HG03025 (cell line): ENCODE measurements around the gene FTSJ1.
"Not testable (repeated sequence)": the region's sequence is repeated elsewhere in the genome, so short reads cannot be mapped to it uniquely, and the experiment has no call there.

Source experiments
- ATAC-seq: cut with Tn5 transposase; IDR thresholded peaks from one replicate; pipeline ENCODE4 v1.9.1; 2021; ENCODE audit warnings: mild to moderate bottlenecking, moderate library complexity; ENCODE audit not compliant: unreplicated experiment, low FRiP score

The FTSJ1 gene

DNA sequence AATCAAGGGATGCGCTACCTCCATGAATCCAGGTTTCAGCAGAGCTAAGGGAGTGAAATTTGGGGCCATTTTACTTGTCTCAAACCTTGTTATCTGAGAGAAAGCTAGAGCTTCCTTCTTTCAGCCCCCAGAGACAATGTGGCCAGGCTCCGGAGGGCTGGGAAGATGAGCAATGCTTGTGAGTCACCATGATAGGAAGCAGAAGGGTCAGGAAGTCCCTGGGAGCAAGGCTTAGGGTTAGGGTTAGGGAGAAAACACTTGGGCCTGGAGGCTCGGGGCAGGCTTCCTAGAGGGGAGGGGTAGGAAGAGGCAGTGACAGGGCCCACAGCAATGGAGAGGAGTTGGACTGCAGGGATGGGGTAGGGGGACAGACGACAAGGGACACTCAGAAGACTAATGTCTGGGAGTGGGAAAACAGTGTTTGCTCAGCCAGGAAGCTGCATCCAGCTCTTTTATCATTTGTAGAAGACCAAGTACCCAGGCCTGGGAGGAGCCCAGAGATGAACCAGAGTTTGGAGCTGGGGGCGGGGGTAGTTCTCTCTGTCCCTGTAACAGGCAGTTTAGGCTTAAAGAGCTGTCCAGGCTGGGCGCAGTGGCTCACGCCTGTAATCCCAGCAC is 16.4 kb downstream of the FTSJ1 start:
- no peak for ATAC-seq

DNA sequence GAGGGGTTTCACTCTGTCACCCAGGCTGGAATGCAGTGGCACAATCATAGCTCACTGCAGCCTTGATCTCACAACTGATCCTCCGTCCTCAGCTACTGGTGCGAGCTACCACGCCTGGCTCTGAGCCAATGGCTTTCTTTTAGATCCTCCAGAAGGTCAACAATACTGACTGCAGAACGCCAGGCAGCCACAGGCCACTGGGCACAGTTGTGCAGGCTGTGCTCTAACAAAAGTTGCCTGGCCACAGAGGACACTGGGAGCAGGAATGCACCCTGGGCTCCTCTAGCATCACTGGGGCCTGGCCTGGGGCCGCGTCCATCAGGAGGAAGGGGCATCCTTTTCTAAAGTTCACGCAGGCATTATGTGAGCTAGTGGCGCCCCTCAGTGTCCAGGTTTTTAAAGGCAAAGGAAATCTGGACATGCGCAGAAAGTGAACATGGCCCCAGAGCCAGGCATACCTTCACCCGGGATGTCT is 17.9 kb downstream of the FTSJ1 start:
- ATAC-seq, result no peak

DNA sequence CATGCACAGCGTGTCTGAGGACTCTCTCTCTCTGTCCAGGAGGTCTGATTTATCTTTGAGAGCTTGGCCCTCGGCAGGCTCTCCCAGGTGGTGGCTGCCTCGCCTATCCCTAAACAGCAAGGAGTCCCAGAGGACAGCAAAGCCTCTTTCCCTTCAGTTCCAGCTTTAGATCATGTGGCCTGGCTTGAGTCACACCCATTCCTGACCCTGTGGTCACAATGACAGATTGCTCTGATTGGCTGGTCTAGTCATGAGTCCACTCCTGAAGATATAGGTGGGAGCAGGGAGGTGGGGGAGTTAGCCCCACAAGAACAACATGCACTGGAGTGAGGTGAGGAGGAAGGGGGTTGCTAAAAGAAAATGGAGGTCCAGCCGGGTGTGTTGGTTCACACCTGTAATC is 20.7 kb downstream of the FTSJ1 start:
- ATAC-seq, result no peak

DNA sequence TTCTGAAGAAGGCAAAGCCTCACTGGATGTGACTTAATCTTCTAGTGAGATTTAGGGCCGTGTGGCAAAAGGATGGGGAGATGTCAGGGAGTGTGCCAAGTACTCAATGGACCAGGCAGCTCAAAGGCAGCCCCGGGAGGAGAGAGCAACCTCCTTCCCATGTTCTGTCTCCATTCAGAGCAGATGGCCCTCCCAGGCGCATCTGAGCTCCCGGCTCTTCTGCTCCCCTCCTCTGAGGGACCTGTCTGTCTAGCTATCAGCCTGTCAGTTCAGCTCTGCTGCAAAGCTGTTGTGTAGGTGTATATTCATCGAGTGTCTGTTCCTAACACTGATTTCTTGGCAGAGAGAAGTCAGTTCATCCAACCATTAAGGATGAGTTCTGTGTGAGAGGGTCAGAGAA is 21.9 kb downstream of the FTSJ1 start:
- ATAC-seq, result no peak

DNA sequence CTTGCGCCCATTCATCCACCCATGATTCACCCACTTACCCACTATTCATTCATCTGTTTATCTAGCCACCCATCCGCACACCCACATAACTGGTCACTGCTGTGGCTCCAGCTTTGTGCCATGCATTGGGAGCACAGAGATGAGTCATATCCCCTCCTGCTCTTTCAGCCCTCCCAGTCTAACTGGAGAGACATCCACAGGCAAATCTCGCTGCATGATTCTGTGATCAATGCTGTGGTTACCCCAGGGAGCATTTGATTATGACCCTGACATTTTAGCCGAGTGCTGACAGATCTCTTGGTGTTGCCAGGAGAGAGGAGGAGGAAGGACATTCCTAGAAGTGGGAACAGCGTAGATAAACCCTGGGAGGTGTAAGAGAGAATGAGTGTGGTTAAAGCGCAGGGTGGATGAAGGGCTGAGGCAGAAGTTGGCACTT is 22.4 kb downstream of the FTSJ1 start:
- no peak for ATAC-seq

DNA sequence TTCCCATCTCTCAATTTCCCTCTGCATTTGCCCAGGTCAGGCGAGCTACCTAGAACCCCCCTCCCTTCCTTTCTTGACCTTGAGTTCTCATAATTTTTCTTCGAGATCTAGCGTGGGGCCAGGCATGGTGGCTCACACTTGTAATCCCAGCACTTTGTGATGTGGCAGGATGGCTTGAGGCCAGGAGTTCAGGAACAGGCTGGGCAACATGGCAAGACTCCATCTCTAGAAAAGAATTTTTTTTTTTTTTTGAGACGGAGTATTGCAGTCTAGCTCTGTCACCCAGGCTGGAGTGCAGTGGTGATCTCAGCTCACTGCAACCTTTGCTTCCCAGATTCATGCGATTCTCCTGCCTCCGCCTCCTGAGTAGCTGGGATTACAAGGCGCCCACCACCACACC is 28.3 kb downstream of the FTSJ1 start:
- ATAC-seq, result no peak

DNA sequence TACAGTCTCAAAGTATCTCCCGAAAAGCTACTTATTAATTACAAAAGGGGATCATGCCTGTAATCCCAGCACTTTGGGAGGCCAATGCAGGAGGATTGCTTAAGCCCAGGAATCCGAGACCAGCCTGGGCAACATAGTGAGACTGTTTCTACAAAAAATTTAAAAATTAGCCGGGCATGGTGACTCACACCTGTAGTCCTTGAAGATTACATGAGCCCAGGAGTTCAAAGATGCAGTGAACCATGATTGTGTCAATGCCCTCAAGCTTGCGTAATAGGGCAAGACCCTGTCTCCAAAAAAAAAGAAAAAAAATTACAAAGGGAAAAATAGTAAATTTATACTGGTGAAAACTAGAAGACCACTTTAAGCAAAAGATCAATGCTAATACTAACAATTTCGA is 29.5 kb downstream of the FTSJ1 start:
- no peak for ATAC-seq

DNA sequence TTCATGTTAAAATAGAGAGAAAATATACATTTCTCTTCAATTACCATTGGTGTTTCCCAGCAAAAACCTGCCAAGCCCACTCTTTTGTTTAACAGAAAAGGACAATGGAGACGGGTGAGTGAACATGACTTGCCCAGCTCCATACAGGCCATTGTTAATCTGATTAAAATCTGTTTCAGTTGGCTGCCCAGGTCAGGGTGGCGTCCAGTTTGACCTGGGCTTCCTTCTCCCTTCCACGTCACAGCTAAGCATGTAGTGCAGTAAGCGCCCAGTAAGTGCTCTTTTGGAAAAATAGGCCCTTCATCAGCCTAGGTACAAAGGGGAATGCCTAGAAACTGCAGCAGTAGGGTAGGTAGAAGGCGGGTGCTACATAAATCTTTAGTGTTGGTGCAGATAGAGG is 31.2 kb downstream of the FTSJ1 start:
- no peak for ATAC-seq

DNA sequence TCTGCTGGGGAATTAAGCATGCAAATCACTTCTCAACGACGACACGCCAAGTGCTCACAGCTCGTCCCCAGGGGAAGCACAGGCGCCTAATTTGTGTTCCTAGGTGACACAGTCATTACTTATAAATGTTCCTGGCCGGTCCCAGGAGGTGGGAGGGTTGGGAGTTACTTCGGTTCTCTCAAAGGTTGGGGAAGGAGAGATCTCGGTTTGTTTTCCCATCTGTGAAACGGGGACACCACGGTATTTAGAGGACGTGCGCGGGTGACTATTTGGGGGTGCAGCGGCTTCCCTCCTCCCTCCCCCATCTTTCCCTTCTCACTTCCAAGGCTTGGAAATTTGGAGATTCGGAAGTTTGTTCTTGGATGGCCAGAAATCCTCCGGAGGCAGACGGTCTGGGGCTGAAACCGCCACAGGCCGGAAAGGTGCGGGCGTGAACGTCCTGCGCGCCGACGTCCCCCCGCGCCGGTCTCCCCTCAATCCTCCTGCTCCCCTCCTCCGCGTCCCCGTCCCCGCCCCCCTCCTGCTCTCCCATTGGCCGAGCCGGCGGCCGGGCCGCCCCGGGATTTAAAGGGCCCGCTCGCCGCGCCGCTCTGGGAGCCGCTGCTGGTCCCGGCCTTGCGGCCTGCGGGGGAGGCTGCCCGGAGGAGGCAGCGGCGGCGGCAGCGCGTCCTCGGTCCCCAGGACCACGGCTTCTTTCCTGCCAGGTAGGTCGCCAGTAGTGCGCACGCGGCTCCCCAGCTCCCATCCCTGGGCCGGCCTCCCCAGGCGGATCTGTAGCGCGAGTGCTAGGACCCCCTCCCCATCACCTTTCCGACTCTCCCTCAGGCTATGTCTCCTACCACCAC is 32.6 kb downstream of the FTSJ1 start, which contains the start of gene PORCN:
PORCN (plus strand) TSS at position 593 of the 845 bp plus-strand sequence. CDS start 829 bp downstream, outside the sequence.
- ATAC-seq, result peak; percentile 71

DNA sequence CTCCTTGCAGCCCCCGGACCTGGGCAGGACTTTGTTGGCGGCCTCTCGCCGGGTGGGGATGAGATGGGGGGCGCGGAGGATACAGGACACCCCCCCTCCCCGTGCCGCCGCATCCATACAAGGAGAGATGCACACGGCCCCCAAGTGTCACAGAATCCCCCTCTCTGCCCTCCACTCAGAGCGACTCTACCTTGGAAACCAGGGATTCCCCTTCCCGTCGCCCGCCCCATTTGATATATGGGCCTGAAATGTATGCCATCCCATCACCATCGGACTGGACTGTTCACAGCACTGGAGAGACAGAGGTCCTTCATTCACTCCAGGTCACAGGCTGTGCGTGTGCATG is 33.2 kb downstream of the FTSJ1 start:
- no peak for ATAC-seq

DNA sequence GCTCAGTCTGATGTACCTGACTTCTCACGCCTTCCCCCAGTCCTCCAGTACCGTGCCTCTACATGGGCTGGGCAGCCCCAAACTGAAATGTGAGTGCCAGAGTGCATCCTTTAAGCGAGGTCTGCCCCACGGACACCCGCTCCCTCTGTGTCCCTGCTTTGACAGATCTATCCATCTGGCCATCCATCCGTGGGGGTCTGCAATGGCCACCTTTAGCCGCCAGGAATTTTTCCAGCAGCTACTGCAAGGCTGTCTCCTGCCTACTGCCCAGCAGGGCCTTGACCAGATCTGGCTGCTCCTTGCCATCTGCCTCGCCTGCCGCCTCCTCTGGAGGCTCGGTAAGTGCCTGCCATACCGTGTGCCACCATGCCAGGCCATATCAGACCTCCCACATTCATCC is 33.6 kb downstream of the FTSJ1 start:
- no peak for ATAC-seq

DNA sequence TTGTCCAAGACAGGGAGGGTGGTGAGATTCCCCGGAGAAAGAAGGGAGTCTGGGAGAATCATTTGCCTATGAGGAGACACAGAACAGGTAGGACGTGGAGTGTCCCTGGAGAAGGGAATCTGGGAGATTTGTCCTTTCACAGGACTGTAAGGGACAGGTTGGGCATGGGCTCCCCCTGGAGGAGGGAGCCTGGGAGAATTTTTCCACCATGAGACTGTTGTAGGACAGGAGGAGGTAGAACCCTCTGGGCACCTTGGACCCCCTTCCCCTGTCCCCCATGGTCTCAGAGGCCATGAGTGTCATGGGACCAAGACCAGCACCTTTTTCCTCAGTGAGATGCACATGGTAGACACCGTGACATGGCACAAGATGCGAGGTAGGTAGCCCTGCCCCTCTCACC is 35.6 kb downstream of the FTSJ1 start:
- no peak for ATAC-seq

DNA sequence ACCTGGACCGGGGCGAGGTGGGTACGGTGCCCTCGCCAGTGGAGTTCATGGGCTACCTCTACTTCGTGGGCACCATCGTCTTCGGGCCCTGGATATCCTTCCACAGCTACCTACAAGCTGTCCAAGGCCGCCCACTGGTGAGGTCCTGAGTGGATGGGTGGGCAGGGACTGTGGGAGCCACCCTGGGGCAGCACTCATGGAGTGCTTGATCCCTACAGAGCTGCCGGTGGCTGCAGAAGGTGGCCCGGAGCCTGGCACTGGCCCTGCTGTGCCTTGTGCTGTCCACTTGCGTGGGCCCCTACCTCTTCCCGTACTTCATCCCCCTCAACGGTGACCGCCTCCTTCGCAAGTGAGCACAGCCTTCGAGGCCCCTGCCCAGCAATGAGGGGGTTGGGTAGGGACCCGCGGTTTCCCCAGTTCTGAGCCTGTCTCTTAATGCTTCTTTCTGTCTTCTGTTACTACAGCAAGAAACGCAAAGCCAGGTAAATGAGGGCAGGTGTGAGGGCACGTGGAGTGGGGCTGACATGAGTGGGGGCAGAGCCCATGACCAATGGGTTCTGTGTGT is 36.5 kb downstream of the FTSJ1 start:
- no peak for ATAC-seq

DNA sequence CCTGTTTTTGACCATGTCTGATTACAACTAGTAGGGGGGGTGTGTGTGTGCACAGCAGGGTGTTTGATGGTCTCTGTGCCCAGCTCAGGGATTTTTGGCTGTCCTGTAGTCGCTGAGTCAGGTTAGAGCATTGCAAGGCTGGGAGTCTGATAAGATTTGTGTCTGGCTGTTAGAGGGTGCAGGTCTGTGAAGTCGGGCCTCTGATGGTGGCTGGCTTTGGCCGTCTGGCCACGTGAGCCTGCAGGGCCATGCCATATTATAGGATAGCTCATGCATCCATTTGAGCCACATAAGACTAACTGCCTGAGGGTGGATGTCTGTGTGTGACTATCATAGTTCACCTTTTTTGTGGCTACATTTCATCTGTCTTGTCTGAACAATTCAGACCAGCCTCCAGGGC is 37.7 kb downstream of the FTSJ1 start:
- no peak for ATAC-seq

DNA sequence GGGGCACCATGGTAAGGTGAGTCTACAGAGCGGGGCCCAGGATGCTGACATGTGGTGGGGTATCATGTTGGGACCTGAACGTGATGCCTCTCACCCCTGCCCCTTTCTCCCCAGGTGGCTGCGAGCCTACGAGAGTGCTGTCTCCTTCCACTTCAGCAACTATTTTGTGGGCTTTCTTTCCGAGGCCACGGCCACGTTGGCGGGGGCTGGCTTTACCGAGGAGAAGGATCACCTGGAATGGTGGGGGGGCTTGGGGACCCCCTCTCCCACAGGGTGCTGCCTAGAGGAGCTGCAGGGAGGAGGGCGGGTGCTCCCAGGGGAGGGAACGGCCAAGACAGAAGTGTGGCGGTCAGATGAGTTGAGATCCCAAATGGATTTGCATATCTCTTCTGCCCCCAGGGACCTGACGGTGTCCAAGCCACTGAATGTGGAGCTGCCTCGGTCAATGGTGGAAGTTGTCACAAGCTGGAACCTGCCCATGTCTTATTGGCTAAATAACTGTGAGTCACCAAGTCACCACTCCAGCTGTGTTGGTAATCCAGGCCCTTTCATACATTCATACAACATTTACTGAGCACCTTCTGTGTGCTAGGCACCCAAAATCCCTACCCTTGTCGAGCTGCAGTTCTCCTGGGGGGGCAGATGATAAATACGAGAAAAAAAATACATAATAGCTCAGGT is 38.3 kb downstream of the FTSJ1 start:
- ATAC-seq, result no peak

DNA sequence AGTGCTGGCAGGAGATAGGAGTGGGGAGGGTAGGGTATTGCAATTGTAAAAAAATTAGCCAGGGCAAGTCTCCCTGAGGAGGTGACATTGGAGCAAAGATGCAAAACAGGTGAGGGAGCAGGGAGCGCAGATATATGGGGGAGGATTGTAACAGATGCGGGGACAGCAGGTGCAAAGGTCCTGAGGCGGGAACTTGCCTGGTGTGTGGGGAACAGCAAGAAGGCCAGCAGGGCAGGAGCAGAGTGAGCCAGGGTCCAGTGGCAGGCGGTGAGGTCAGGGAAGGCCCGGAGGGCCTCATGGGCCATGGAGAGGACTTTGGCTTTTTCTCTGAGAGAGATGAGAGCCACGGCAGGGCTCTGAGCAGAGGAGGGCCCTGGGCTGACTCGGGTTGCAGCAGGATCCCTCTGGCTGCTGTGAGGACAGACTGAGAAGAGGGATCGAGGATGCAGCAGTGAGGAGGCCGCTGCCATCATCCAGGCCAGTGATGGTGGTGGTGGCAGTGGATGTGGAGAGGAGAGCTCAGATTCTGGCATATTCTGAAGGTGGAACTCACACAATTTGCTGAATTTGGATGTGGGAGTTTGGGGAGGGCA is 39.0 kb downstream of the FTSJ1 start:
- no peak for ATAC-seq

DNA sequence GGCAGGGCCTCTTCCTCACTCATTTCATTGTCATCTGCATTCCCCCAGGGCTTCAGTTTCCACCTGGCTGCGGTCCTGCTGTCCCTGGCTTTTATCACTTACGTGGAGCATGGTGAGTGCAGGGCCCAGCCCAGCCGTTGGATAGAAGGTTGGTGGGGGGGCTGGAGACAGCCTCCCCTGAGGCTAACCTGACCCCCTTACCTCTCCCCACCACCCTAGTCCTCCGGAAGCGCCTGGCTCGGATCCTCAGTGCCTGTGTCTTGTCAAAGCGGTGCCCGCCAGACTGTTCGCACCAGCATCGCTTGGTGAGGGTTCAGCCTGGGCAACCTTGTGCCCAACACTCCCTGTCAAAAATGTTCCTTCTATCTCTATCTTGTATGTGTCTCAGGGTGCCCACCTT is 39.8 kb downstream of the FTSJ1 start:
- ATAC-seq, result no peak

DNA sequence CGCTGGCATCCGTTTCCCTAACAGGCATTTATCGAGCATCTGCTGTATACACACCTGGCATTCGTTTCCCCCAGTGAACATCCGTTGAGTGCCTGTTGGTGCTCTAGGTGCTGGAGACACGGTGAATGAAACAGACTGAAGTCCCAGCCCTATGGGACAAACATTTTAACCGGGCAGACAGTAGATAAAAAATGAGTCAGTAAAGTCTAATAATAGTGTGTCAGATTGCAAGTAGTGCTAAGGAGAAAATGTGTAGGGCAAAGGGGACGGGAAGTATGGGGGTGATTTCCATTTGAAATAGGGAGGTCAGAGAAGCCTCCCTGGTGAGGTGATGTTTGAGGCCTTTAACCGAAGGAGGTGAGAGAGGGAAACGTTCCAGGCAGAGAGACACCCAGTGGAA is 40.3 kb downstream of the FTSJ1 start:
- ATAC-seq, result no peak

DNA sequence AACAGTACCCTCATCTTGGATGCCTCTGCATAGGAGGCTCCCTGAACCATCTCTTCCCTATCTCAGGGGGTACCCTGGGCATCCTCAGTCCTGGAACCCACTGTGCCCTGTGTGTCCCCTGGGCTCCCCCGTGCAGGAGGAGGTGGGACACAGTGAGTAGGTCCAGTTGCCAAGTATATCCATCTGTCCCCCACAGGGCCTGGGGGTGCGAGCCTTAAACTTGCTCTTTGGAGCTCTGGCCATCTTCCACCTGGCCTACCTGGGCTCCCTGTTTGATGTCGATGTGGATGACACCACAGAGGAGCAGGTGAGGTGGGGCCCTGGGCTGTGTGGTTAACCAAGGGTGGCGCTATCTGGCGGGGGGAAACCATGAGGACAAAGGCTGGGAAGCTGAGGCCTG is 41.0 kb downstream of the FTSJ1 start:
- no peak for ATAC-seq

DNA sequence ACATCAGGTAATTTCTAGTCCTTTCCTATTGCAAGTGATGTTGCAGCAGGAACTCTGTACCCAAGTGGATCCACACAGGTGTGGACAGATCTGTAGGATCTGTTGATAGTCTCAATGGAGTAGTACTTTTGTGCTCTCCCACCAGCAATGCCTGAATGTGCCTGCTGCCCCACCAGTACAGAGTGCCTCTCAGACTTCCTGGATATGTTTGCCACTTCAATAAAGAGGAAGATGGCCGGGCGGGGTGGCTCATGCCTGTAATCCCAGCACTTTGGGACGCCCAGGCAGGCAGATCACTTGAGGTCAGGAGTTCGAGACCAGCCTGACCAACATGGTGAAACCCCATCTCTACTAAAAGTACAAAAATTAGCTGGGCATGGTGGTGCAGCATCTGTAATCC is 43.5 kb downstream of the FTSJ1 start:
- not testable (repeated sequence) for ATAC-seq

DNA sequence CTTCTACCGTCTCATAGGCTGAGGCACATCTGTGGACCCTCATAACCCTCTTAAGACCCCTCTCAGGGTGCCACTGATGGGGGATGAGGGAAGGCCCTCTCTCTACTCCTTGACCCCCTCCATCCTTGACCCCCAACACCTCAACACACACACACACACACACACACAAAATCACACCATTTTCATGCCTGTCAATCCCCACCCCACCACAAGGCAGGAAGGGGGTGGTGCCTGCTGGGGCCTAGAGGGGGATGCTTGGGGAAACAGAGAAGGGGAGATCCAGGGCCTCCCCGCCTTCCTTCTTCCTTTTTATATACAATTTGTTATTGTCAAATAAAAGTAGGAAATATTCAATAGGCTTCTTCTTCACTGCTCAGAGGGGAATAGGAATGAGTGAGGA is 44.5 kb downstream of the FTSJ1 start:
- no peak for ATAC-seq
